Measurements from ENCODE around the gene CLSTN2.

CLSTN2 gene

GRCh38 chr3:140103166-140103565 lies 168.2 kb downstream of the CLSTN2 start:
- no peak for TF ChIP-seq CTCF (IDR thresholded peaks at IDR 0.05; ENCODE audit: low read depth, low read length, missing control alignments)
- no peak for DNase-seq (ENCODE audit: extremely low read depth, low read depth)
- H3K4me3 ChIP-seq (replicated peaks; ENCODE audit: low read depth, low read length): no peak overlapping the region

- no peak for TF ChIP-seq CTCF (IDR thresholded peaks at IDR 0.05; ENCODE audit: low read depth, low read length, missing control alignments)
- H3K4me3 ChIP-seq (replicated peaks; ENCODE audit: low read depth, low read length): no peak overlapping the region
- no peak for DNase-seq (ENCODE audit: extremely low read depth, low read depth)
Observed at GRCh38 chr3:140103986-140104645, 169.1 kb downstream of the CLSTN2 start.

- no peak for DNase-seq (ENCODE audit: extremely low read depth, low read depth)
Observed at GRCh38 chr3:140113996-140114788, 179.2 kb downstream of the CLSTN2 start.

GRCh38 chr3:140114789-140115080 lies 179.8 kb downstream of the CLSTN2 start:
- TF ChIP-seq CTCF (IDR thresholded peaks at IDR 0.05; ENCODE audit: low read depth, low read length, missing control alignments): no peak
- DNase-seq (ENCODE audit: extremely low read depth, low read depth): no peak
- H3K4me3 ChIP-seq (replicated peaks; ENCODE audit: low read depth, low read length): no peak overlapping the region

More at GRCh38 chr3:140113996-140114788, 179.2 kb downstream of the CLSTN2 start:
- H3K4me3 ChIP-seq (replicated peaks; ENCODE audit: low read depth, low read length): no peak overlapping the region
- TF ChIP-seq CTCF (IDR thresholded peaks at IDR 0.05; ENCODE audit: low read depth, low read length, missing control alignments): no peak

- no peak overlapping the region for H3K4me3 ChIP-seq (replicated peaks; ENCODE audit: low read depth, low read length)
- no peak for DNase-seq (ENCODE audit: extremely low read depth, low read depth)
- no peak for TF ChIP-seq CTCF (IDR thresholded peaks at IDR 0.05; ENCODE audit: low read depth, low read length, missing control alignments)
Observed at GRCh38 chr3:140117096-140117526, 182.1 kb downstream of the CLSTN2 start.

- no peak for TF ChIP-seq CTCF (IDR thresholded peaks at IDR 0.05; ENCODE audit: low read depth, low read length, missing control alignments)
Observed at GRCh38 chr3:140122183-140122582, 187.2 kb downstream of the CLSTN2 start.

More at GRCh38 chr3:140122183-140122582, 187.2 kb downstream of the CLSTN2 start:
- DNase-seq (ENCODE audit: extremely low read depth, low read depth): no peak
- H3K4me3 ChIP-seq (replicated peaks; ENCODE audit: low read depth, low read length): no peak overlapping the region

Measured in HFF-Myc (cell line).